WI38 (cell line): ENCODE measurements around the gene SPAG7.

Experiments
- H3K4me3 ChIP-seq: 2 replicates; pipeline ENCODE4 v1.5.1; 2011; ENCODE audit warnings: low read depth, mild to moderate bottlenecking, control low read depth, low read length
- TF ChIP-seq, protein P1 (sequence below): IDR thresholded peaks from 2 replicates; pipeline ENCODE4 v1.5.1; 2012; ENCODE audit warnings: low read depth, mild to moderate bottlenecking, control low read depth, low read length

SPAG7 gene

DNA sequence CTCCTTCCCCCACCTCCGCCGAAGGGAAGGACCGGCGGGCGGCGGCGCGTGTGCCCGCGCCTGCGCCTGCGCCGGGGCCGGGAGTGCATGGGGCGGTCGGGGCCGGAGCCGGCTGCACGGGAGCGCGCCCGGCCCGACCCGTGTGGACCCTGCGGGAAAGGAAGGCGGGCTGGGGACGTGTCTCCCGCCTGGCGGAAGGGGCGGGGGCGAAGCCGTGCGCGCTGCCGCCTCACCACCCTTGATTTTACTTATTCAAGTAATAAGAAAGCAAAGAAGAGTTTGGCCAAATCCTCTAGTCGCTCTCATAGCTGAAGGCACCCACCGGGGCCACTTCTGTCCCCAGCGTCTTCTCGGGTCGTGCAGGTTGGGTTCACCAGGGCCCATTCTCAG lies 18.7 kb downstream of the SPAG7 start:
- peak overlapping the region; percentile 93 for H3K4me3 ChIP-seq
- TF ChIP-seq, protein P1, sequence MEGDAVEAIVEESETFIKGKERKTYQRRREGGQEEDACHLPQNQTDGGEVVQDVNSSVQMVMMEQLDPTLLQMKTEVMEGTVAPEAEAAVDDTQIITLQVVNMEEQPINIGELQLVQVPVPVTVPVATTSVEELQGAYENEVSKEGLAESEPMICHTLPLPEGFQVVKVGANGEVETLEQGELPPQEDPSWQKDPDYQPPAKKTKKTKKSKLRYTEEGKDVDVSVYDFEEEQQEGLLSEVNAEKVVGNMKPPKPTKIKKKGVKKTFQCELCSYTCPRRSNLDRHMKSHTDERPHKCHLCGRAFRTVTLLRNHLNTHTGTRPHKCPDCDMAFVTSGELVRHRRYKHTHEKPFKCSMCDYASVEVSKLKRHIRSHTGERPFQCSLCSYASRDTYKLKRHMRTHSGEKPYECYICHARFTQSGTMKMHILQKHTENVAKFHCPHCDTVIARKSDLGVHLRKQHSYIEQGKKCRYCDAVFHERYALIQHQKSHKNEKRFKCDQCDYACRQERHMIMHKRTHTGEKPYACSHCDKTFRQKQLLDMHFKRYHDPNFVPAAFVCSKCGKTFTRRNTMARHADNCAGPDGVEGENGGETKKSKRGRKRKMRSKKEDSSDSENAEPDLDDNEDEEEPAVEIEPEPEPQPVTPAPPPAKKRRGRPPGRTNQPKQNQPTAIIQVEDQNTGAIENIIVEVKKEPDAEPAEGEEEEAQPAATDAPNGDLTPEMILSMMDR = no peak

DNA sequence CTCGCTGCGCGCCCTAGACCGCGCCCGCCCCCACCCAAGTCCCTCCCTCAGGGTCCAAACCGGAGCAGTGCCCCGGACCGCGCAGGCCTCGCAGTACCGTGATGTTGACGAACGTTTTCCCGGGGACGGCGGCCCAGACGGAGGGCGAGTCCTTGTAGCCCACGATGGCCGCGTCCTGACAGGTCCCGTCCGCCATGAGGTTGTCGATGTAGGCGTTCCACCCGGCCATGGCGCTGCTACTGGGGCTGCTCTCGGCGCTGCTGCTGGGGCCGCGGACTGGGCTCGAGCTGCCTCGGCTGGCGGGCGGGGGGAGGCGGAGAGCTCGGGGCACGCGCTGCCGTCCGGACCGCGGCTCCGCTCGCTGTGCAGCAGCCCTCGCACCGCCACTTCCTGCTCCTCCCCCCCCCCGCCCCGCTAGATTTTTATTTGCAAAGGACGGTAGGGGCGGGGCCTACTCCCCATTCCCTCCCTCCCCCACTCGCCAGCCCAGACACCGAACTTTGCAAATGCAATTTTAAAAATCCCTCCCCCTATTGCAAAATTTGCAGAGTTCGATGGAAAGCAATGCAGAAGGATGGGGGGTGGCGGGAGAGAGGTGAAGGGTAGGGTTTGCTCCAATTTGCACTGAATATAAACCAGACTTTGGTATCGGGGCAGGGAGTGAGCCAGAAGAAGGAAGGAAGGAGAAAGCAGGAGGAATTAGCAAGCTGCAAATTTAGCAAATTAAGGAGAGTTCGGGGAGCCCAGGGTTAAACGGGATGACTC lies 19.3 kb downstream of the SPAG7 start, which contains the start of gene PFN1:
Gene PFN1, minus strand, starts transcription at position 365 of the 765 bp plus-strand sequence. Its CDS starts 136 bp downstream, at position 229.
- TF ChIP-seq, protein P1 = no peak

DNA sequence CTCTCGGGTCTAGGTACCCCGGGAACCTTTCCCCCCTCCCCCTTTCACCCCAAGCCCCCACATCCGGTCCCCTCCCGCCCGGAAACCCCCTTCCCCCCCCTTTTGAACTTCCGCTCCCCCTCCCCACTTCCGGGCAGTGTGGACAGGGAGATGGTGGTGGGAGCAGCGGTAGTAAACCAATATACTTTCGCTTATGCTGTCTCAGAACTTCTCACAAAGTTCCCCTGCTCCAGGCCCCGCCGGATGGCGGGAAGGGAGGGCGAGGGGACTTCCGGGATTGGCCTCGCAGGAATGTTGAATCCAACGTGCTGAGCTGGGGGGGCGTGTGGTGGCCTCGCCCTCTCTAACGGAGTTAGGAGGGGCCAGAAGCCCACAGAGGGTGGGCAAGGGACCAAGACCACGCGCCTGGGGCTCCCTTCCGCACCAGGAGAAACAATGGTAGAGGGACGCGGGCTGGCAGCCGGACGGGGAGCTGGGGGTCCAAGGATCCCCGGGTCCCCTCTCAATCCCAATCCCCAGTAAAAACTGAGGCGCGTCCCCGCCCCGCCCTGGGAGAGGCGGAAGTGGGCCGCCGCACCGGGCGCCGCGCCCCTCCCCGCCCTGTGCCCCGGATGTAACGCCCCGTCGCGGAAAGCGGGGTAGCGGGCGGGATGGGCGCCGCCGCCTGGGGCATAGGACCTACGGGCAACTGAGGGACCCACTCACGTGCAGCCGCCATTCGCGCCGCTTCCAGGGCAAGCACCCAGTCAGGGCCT lies 20.0 kb downstream of the SPAG7 start:
- TF ChIP-seq, protein P1 = no peak
- H3K4me3 ChIP-seq = peak overlapping the region; percentile 93

More for the DNA sequence above, 19.3 kb downstream of the SPAG7 start, which contains the start of gene PFN1:
- H3K4me3 ChIP-seq = peak within 1 kb of the TSS; percentile 93

DNA sequence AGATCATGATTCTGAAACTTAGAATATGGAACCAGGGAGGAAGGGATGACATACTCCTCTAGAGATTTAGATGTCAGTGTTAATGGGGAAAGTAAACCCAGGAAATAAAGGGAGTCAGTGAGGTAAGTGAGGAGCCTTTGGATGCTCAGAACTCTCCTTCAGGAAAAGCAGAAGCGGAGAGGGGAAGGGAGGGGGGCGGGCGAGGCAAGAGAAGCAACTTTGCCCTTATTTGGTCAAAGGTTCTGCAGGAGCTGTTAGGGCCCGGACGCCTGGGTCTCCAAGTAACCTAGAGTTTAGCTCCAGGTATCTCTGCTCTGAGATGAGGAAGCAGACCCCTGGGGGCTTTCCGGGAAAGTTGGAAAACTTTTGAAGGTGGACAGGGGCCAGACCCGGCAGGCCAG lies 20.6 kb downstream of the SPAG7 start:
- H3K4me3 ChIP-seq = peak overlapping the region; percentile 93
- TF ChIP-seq, protein P1 = no peak

DNA sequence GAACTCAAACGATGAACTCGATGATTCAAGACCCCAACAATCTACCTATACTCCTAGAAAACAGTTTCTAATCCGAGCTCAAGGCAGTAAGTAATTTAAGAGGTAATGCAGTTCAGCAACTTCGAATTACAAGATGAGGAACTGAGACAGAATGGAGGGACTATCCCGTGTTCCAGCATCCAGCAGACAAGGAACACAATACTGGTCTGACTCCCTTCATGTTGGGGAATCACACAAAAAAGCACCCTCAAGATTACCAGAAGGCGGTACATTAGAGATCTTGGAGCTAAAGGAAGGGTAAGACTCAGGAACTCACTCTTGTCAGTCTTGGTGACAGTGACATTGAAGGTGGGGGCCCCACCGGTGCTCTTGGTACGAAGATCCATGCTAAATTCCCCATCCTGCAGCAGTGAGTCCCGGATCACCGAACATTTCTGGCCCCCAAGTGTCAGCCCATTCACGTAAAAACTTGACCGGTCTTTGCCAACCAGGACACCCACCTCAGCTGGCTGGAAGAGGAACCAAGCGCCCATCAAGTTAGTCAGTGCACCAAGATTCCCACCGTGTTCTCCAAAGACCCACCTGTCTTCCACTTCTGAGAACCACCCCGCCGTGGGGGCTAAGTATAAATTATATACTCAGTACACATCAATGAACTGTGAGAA lies 21.2 kb downstream of the SPAG7 start:
- TF ChIP-seq, protein P1 = no peak

DNA sequence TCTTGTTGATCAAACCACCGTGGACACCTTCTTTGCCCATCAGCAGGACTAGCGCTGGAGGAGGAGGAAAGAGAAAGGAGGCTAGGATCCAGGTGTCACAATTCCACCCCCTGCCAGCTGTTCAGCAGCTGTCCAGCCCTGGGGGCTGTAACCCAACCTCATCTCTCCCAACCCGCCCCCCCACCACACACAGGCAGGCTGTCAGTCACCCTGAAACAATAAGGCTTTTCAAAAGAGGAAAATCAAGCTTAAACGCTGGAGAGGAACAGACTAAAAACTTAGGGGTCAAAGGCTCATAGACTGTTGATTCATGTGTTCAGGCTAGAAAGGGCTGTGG lies 21.7 kb downstream of the SPAG7 start:
- peak overlapping the region; percentile 93 for H3K4me3 ChIP-seq
- TF ChIP-seq, protein P1 = no peak

More for the DNA sequence above, 21.2 kb downstream of the SPAG7 start:
- peak overlapping the region; percentile 93 for H3K4me3 ChIP-seq
